ENCODE results near the gene ATOH8. TPM values are rescaled to one million over a fixed set of nuclear protein-coding genes. Genes with fewer than 3 reads are reported as not detected.
A peak's percentile ranks its signal among the peaks of the same experiment; 100 is the strongest.

The ATOH8 gene
- total RNA-seq, 4 donors from 2014 or later = 41.1 to 124 (median 62.5) TPM

DNA sequence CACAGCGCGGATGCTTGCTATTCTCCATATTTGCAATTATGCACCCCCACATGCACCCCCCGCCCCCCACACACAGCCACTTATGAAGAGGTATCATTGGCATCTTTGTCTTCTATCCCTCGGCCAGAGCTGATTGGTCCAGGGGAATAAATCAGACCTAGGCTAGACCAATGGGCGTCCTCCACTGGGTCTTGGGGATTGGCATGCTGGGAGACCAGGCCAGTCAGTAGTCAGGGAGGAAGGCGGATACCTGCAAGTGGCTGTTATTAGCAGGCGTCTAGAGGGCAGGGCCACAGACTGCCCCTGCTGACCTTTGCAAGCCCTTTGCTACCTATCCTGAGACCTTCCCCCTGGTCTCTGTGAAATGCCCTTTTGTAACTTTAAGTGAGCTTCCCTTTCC lies 30.0 kb downstream of the ATOH8 start:
- DNase-seq (ENCODE audit: extremely low spot score) = no peak
- peaks cover 46 to 82% (median 63%) of the 10 kb centered on the region in 4 donors for H3K4me1 ChIP-seq

GRCh38 chr2:85784474-85784986 lies 30.7 kb downstream of the ATOH8 start:
- H3K4me1 ChIP-seq = peaks cover 38 to 79% (median 56%) of the 10 kb centered on the region in 4 donors

More for the DNA sequence above, 30.0 kb downstream of the ATOH8 start:
- WGBS = 97% methylated on average over 7 of the region's 7 CpGs
- intact Hi-C loops (cut with DNase I) = no loop called here
- no peak overlapping the region for H3K27ac ChIP-seq (replicated peaks in 1 of 4)
- H3K27me3 ChIP-seq = no peaks in the 10 kb centered on the region
- TF ChIP-seq, protein P1, sequence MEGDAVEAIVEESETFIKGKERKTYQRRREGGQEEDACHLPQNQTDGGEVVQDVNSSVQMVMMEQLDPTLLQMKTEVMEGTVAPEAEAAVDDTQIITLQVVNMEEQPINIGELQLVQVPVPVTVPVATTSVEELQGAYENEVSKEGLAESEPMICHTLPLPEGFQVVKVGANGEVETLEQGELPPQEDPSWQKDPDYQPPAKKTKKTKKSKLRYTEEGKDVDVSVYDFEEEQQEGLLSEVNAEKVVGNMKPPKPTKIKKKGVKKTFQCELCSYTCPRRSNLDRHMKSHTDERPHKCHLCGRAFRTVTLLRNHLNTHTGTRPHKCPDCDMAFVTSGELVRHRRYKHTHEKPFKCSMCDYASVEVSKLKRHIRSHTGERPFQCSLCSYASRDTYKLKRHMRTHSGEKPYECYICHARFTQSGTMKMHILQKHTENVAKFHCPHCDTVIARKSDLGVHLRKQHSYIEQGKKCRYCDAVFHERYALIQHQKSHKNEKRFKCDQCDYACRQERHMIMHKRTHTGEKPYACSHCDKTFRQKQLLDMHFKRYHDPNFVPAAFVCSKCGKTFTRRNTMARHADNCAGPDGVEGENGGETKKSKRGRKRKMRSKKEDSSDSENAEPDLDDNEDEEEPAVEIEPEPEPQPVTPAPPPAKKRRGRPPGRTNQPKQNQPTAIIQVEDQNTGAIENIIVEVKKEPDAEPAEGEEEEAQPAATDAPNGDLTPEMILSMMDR (IDR thresholded peaks at IDR 0.05) = no peak
- TF ChIP-seq EP300 (IDR thresholded peaks at IDR 0.05) (no peak), POLR2AphosphoS5 (IDR thresholded peaks at IDR 0.05) (no peak), POLR2A (IDR thresholded peaks at IDR 0.05; ENCODE audit: low read depth) (no peak)
- no peaks in the 10 kb centered on the region for H3K9me3 ChIP-seq
- no peak overlapping the region for H3K4me3 ChIP-seq
- peaks cover 11 to 100% (median 42%) of the 10 kb centered on the region in 4 donors for H3K36me3 ChIP-seq

DNA sequence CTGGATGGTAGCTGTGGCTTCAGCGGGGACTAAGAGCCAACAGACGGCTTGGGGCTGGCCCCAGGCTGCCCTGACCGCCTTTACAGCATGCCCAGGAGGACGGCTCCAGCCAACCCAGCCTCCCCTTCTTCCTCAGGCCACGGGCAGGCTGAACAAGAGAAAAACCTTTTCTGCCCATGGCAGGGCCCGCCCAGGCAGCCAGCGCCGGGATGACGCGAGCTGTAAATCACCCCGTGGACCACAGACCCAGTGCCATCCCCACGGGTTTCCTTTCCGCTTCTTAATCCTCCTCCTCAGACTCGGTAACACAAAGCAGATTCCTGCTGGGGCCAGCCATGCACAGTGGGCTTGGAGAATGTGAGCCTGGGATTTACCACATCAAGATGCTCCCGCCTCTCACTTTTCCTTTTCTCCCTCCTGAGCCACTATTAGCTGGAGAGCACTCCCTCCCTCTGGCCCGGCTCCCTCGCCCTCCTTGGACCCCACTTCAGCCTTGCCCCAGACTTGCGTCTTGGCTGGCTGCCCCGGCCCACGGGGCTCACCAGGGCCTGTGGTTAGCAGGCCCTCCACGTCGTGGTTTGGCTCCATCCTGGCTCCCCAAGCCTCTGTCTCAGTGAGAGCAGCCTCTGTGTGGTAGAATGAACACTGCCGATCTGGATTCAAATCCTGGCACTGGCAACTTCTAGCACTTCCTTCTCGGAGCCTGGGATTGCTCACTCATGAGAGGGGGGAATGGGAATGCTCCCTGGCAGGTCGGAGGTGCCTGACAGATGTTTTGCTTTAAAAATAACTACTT lies 31.4 kb downstream of the ATOH8 start:
- WGBS = 33% methylated on average over 18 of the region's 25 CpGs
- H3K36me3 ChIP-seq = peaks cover 4 to 100% (median 37%) of the 10 kb centered on the region in 4 donors

More at GRCh38 chr2:85784474-85784986, 30.7 kb downstream of the ATOH8 start:
- peaks cover 11 to 100% (median 39%) of the 10 kb centered on the region in 4 donors for H3K36me3 ChIP-seq
- no peak for DNase-seq (ENCODE audit: extremely low spot score)
- H3K4me3 ChIP-seq = no peak overlapping the region
- peak overlapping the region; percentile 67 to 82 (median 71) for H3K27ac ChIP-seq (replicated peaks in 1 of 4)
- WGBS = 85% methylated on average over 6 of the region's 6 CpGs
- TF ChIP-seq EP300 (IDR thresholded peaks at IDR 0.05) (no peak), POLR2AphosphoS5 (IDR thresholded peaks at IDR 0.05) (no peak), POLR2A (IDR thresholded peaks at IDR 0.05; ENCODE audit: low read depth) (no peak)
- TF ChIP-seq, protein P1 (IDR thresholded peaks at IDR 0.05) = no peak
- no peaks in the 10 kb centered on the region for H3K9me3 ChIP-seq
- H3K27me3 ChIP-seq = no peaks in the 10 kb centered on the region
- intact Hi-C loops (cut with DNase I) = no loop called here

GRCh38 chr2:85785871-85786270 lies 32.1 kb downstream of the ATOH8 start:
- intact Hi-C loops (cut with DNase I) = no loop called here
- H3K27ac ChIP-seq (replicated peaks in 1 of 4) = peak overlapping the region; percentile 67 to 82 (median 71)
- peaks cover 32 to 79% (median 51%) of the 10 kb centered on the region in 4 donors for H3K4me1 ChIP-seq
- no peak overlapping the region for H3K4me3 ChIP-seq
- no peak for TF ChIP-seq POLR2A (IDR thresholded peaks at IDR 0.05; ENCODE audit: low read depth)
- no peak for TF ChIP-seq POLR2AphosphoS5 (IDR thresholded peaks at IDR 0.05)
- TF ChIP-seq, protein P1 (IDR thresholded peaks at IDR 0.05) = no peak
- no peak for TF ChIP-seq EP300 (IDR thresholded peaks at IDR 0.05)
- DNase-seq (ENCODE audit: extremely low spot score) = no peak
- 67% methylated on average over 4 of the region's 4 CpGs for WGBS
- no peaks in the 10 kb centered on the region for H3K27me3 ChIP-seq
- H3K9me3 ChIP-seq = no peaks in the 10 kb centered on the region
- H3K36me3 ChIP-seq = peaks cover 4 to 99% (median 34%) of the 10 kb centered on the region in 4 donors

More for the DNA sequence above, 31.4 kb downstream of the ATOH8 start:
- TF ChIP-seq POLR2A (IDR thresholded peaks at IDR 0.05; ENCODE audit: low read depth) = no peak
- TF ChIP-seq, protein P1 (IDR thresholded peaks at IDR 0.05) = no peak
- peak; percentile 27 to 60 for TF ChIP-seq POLR2AphosphoS5 (IDR thresholded peaks at IDR 0.05)
- H3K4me3 ChIP-seq = no peak overlapping the region
- intact Hi-C loops (cut with DNase I) = no loop called here
- no peaks in the 10 kb centered on the region for H3K27me3 ChIP-seq
- H3K4me1 ChIP-seq = peaks cover 34 to 79% (median 51%) of the 10 kb centered on the region in 4 donors
- H3K27ac ChIP-seq (replicated peaks in 1 of 4) = peak overlapping the region; percentile 67 to 82 (median 71)
- no peaks in the 10 kb centered on the region for H3K9me3 ChIP-seq
- DNase-seq (ENCODE audit: extremely low spot score) = no peak

Measured in esophagus muscularis mucosa (tissue), 4 donors.